Omental fat pad (tissue), 4 donors: ENCODE results near the gene DCHS2. TPM values are rescaled to one million over a fixed set of nuclear protein-coding genes. Genes with fewer than 3 reads are reported as not detected.

Experiments
- ATAC-seq: fragments of 150-250 bp; one replicate; pipeline ENCODE4 v1.9.1; 2016; ENCODE audit warnings: mild to moderate bottlenecking, moderate library complexity; ENCODE audit not compliant: low FRiP score
- DNase-seq: peaks from one replicate; pipeline ENCODE4 v3.0.0-alpha.2; 2019; ENCODE audit warnings: low spot score
- CTCF ChIP-seq, 3 donors: fragments of 450-650 bp; IDR thresholded peaks; one replicate each; pipeline ENCODE4 v1.5.1; 2016 to 2017; ENCODE audit warnings: antibody characterized with exemption in 3 of 3, mild to moderate bottlenecking in 3 of 3, moderate library complexity in 2 of 3
- total RNA-seq, 4 donors: library from RNA; depleted of rRNA; stranded (reverse); fragments of >200 nt; gene quantifications; one replicate each; pipeline ENCODE4 v1.1.0, GENCODE V29; 2016

Gene DCHS2
- total RNA-seq, 4 donors from 2014 or later: 0.06 to 2.0 (median 0.72) TPM

- ATAC-seq: no peak
- TF ChIP-seq CTCF (IDR thresholded peaks at IDR 0.05): no peak
- no peak for DNase-seq
Measured at GRCh38 chr4:154478128-154478527, 13.5 kb downstream of the DCHS2 start.

GRCh38 chr4:154476232-154476631, 15.4 kb downstream of the DCHS2 start:
- ATAC-seq: no peak
- TF ChIP-seq CTCF (IDR thresholded peaks at IDR 0.05): no peak

GRCh38 chr4:154475820-154476219, 15.8 kb downstream of the DCHS2 start:
- no peak for TF ChIP-seq CTCF (IDR thresholded peaks at IDR 0.05)
- no peak for DNase-seq
- no peak for ATAC-seq

More at GRCh38 chr4:154476232-154476631, 15.4 kb downstream of the DCHS2 start:
- DNase-seq: no peak

- DNase-seq: no peak
- ATAC-seq: no peak
- no peak for TF ChIP-seq CTCF (IDR thresholded peaks at IDR 0.05)
Measured at GRCh38 chr4:154473497-154473896, 18.1 kb downstream of the DCHS2 start.

- DNase-seq: no peak
- no peak for ATAC-seq
- no peak for TF ChIP-seq CTCF (IDR thresholded peaks at IDR 0.05)
Measured at GRCh38 chr4:154472858-154473257, 18.7 kb downstream of the DCHS2 start.

- ATAC-seq (no peak), DNase-seq (no peak)
- TF ChIP-seq CTCF (IDR thresholded peaks at IDR 0.05): no peak
Measured at GRCh38 chr4:154471526-154472331, 19.9 kb downstream of the DCHS2 start.

GRCh38 chr4:154471032-154471431, 20.6 kb downstream of the DCHS2 start:
- ATAC-seq (no peak), DNase-seq (no peak)
- no peak for TF ChIP-seq CTCF (IDR thresholded peaks at IDR 0.05)
